CD4-positive, alpha-beta T cell treated with Interleukin-21 for 1 hour (primary cell): ENCODE measurements around the gene SPACA5B.
"Not testable (repeated sequence)": the region's sequence is repeated elsewhere in the genome, so short reads cannot be mapped to it uniquely, and the experiment has no call there.

Source experiments
- DNase-seq: peaks from one replicate; pipeline ENCODE4 v3.0.0-alpha.2; 2020

The SPACA5B gene

GRCh38 chrX:48130326-48130725 lies at the start of gene SPACA5B:
TSS of gene SPACA5B (plus strand) at chrX:48130626. CDS start at chrX:48130688, 62 bp downstream.
- DNase-seq, result not testable (repeated sequence)

DNA sequence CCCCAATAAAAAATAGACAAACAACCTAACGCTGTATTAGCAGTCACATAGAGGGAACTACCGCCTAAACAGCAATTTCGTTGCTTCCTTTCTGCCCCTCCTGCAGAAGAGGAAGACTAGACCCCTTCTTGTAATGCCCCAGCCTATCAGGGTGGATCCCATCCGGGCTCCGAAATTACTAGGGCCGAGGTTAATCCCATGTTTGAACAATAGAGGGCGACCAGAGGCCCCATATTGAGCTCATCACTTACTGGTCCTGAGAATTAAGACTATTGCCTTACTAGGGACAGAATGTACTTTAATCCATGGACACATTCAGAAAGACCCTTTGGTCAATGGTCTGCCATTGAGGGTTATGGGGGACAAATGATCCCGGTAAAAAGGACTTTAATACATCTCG lies 47.2 kb upstream of the SPACA5B start:
- DNase-seq, result peak; percentile 62

- no peak for DNase-seq
Measured at GRCh38 chrX:48083706-48084105, 46.7 kb upstream of the SPACA5B start.

DNA sequence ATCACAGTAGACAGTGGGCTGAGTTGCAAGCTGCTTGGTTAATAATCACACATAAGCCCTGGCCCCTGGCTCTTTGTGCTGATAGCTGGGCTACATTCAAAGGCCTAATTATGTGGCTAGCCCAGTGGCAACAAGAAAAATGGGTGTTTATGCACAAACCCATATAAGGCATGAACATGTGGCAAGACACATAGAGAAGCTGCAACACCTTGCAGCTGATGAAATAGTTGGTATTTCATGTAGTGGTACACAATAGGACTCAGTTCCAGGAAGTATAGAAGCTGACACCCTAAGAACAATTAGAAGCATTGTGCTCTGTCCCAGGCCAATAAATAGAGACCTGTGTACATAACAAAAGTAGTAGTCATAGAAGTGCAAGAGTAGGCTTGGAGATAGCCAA lies 44.3 kb upstream of the SPACA5B start:
- DNase-seq, result no peak

GRCh38 chrX:48090123-48090522 lies 40.3 kb upstream of the SPACA5B start:
- no peak for DNase-seq

GRCh38 chrX:48092558-48092957 lies 37.9 kb upstream of the SPACA5B start:
- not testable (repeated sequence) for DNase-seq

DNA sequence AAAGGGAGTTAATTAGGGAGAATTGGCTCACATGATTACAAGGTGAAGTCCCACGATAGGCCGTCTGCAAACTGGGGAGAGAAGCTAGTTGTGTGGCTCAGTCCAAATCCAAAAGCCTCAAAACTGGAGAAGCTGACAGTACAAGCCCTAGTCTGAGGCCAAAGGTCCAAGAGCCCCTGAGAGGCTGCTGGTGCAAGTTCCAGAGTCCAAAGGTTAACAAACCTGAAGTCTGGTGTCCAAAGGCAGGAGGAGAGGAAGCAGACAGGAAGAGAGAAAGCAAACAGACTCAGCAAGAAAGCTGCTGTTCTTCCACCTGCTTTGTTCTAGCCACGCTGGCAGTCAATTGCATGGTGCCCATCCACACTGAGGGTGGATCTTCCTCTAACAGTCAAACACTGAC lies 29.0 kb upstream of the SPACA5B start:
- DNase-seq, result no peak

GRCh38 chrX:48102874-48103374 lies 27.5 kb upstream of the SPACA5B start:
- no peak for DNase-seq

- DNase-seq, result no peak
Measured at GRCh38 chrX:48107717-48108116, 22.7 kb upstream of the SPACA5B start.

DNA sequence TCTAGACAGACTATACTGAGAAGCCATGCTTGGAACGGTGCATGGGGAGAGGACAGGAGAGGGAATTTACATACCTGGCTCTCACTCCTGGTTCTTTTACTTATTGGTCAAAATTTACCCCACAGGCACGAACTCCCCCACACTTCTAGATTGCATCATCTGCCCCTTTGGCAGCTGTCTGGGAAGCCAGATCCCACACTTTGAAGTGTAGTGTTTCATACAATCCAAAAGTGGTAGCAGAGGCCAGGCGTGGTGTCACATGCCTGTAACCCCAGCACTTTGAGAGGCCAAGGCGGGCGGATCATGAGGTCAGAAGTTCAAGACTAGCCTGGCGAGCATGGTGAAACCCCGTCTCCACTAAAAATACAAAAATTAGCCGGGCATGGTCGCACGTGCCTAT lies 5.1 kb upstream of the SPACA5B start:
- DNase-seq, result not testable (repeated sequence)

DNA sequence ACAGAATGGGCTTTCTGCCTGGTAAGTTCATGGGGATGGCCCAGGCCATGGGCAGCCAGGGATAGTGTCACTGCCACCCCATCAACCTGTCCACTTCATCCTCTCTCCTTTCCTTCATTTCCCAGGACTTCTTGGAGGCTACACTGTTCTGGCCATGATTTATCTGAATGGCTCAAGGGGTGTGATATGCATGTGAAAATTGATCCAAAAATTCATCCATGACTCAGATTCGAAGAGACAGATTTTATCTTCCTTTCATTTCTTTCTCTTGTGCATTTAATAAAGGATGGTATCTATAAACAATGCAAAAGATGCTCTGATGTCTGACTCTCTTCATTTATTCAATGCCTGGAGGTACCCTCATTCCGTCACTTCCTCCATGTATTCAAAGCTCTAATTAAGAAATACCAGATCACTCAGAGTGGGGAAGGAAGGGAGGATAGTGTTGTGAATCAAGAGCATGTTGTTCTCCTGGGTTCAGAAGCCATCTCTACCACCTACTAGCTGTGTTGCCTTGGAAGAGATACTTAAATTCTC lies 1.9 kb downstream of the SPACA5B start:
- not testable (repeated sequence) for DNase-seq

DNA sequence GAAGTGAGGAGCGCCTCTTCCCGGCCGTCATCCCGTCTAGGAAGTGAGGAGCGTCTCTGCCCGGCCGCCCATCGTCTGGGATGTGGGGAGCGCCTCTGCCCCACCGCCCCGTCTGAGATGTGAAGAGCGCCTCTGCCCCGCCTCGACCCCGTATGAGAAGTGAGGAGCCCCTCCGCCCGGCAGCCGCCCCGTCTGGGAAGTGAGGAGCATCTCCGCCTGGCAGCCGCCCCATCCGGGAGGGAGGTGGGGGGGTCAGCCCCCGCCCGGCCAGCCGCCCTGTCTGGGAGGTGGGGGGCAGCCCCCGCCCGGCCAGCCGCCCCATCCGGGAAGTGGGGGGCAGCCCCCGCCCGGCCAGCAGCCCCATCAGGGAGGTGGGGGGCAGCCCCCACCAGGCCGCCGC lies 8.7 kb downstream of the SPACA5B start:
- DNase-seq, result not testable (repeated sequence)

DNA sequence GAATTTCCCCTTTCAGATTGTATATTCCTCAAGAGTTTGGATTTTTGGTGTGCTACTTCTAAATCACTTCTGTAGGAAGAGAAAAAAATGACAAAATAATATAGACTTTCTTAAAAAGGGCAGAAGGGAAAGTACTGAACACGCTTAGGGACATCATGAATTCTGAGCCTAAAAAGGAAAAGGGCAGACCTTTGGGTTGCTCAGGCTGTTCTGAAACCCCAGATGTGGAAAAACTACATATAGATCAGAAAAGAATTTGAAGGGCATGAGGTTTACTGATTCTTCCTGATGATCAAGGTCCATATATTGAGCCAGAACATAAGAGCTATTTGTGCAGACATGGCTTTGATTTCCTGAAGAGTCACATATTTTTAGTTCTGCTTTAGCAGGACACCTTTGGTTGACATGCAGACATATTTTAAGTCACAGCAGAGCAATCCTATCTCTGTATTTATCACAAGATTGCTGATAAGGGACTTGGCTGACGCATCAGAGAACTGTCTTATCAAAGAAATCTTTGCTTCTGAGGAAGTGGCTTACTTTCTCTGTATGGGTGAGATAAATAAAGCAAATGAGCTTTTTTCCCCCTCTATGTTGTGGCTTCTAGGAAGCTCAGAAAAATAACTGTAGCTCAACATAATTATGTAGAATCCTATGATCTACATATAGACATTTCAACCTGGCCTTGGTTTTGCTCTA lies 11.5 kb downstream of the SPACA5B start:
- DNase-seq, result not testable (repeated sequence)

GRCh38 chrX:48142697-48143096 lies 12.3 kb downstream of the SPACA5B start:
- DNase-seq, result not testable (repeated sequence)

DNA sequence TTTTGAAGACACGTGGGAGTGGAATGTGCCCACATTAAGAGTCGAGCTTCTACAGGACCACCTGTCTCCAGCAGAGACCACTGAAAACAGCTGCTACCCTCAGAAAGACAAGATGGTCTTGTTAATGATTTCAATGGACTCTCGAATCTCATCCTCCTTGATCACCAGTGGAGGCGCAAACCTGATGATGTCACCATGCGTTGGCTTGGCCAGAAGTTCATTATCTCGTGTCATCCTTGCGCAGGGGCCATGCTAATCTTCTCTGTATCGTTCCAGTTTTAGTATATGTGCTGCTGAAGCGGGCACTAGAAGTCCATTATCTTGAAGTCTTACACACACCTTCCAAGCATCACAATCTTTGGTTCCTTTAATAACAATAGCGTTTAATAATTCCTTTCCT lies 23.3 kb downstream of the SPACA5B start:
- no peak for DNase-seq

GRCh38 chrX:48154796-48155195 lies 24.4 kb downstream of the SPACA5B start:
- no peak for DNase-seq

GRCh38 chrX:48156014-48156413 lies 25.6 kb downstream of the SPACA5B start:
- no peak for DNase-seq

- DNase-seq, result no peak
Measured at GRCh38 chrX:48165241-48165640, 34.8 kb downstream of the SPACA5B start.

- DNase-seq, result not testable (repeated sequence)
Measured at GRCh38 chrX:48166322-48166721, 35.9 kb downstream of the SPACA5B start.

GRCh38 chrX:48179691-48180090 lies 49.3 kb downstream of the SPACA5B start:
- no peak for DNase-seq

DNA sequence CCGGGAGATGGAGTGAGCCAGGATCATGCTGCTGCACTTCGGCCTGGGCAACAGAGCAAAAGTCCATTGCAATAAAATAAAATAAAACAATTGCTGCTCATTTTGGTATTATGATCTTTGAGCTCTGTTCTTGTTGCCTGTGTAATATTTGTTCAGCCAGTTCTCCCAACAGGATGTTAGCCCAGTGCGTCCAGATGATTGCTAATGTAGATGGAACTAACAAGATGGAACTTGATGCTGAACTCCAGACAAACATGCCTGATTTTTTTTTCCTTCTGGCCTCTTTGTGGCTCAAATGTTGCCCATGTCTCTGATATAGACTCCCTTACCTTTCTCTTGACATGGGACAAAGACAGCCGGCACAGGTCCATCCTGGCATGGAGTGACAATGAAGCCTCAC lies 50.4 kb downstream of the SPACA5B start:
- DNase-seq, result no peak

DNA sequence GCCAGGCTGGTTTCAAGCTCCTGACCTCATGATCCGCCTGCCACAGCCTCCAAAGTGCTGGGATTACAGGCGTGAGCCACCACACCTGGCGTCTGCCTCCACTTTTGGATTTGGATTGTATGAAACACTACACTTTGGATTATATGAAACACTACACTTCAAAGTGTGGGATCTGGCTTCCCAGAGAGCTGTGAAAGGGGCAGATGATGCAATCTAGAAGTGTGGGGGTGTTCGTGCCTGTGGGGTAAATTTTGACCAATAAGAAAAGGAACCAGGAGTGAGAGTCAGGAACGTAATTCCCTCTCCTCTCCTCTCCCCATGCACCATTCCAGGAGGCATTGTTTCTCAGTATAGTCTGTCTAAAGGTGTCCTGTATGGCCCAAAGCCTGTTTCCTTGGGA lies 51.5 kb downstream of the SPACA5B start:
- DNase-seq, result not testable (repeated sequence)
